HepG2 (cell line): Measurements from ENCODE around the gene SLC25A11. TPM values are rescaled to one million over a fixed set of nuclear protein-coding genes. Genes with fewer than 3 reads are reported as not detected.

Experiments
- AHR ChIP-seq: IDR thresholded peaks from 2 replicates; pipeline ENCODE4 v1.6.1; 2018; ENCODE audit warnings: missing genetic modification reagents, missing compliant biosample characterization
- E2F1 ChIP-seq: sonication (generic); formaldehyde crosslinking; IDR thresholded peaks from 2 replicates; pipeline ENCODE4 v1.5.0; 2020; ENCODE audit warnings: missing genetic modification reagents
- ETV5 ChIP-seq: IDR thresholded peaks from 2 replicates; pipeline ENCODE4 v1.6.1; 2018; ENCODE audit warnings: missing biosample characterization, missing genetic modification reagents, inconsistent platforms, borderline replicate concordance
- GATAD1 ChIP-seq: IDR thresholded peaks from 2 replicates; pipeline ENCODE4 v1.6.1; 2016; ENCODE audit warnings: missing genetic modification reagents, missing compliant biosample characterization
- GRHL1 ChIP-seq: sonication (generic); formaldehyde crosslinking; conservative IDR thresholded peaks from 2 replicates; pipeline ENCODE4 v1.8.0; 2022; ENCODE audit warnings: missing genetic modification reagents
- HBP1 ChIP-seq: IDR thresholded peaks from 2 replicates; pipeline ENCODE4 v1.6.1; 2016; ENCODE audit warnings: low read depth, control low read depth
- HHEX ChIP-seq: IDR thresholded peaks from 2 replicates; pipeline ENCODE4 v1.6.1; 2016; ENCODE audit warnings: control low read depth
- HMG20B ChIP-seq: conservative IDR thresholded peaks from 2 replicates; pipeline ENCODE4 v1.6.1; 2016; ENCODE audit warnings: missing genetic modification reagents, missing compliant biosample characterization
- IRF9 ChIP-seq: sonication (generic); formaldehyde crosslinking; IDR thresholded peaks from 2 replicates; pipeline ENCODE4 v1.8.0; 2022; ENCODE audit warnings: missing genetic modification reagents, mild to moderate bottlenecking, borderline replicate concordance
- KDM5A ChIP-seq: fragments of 200-600 bp; sonication (generic); IDR thresholded peaks from 2 replicates; pipeline ENCODE4 v1.7.0; 2018; ENCODE audit warnings: antibody characterized with exemption, mild to moderate bottlenecking, low read length, borderline replicate concordance
- KLF11 ChIP-seq: IDR thresholded peaks from 2 replicates; pipeline ENCODE4 v1.6.1; 2016; ENCODE audit warnings: missing compliant biosample characterization
- MAZ ChIP-seq, 2 experiments: sonication (generic) in 1 of 2; formaldehyde crosslinking in 1 of 2; IDR thresholded peaks; 2 replicates each; pipeline versions ENCODE4 v1.5.0 to v1.6.1; 2012 to 2020; ENCODE audit warnings: low read depth in 2 of 2, mild to moderate bottlenecking in 2 of 2, borderline replicate concordance in 1 of 2, improper control_type of control experiment in 1 of 2, low read length in 1 of 2, missing genetic modification reagents in 1 of 2, moderate library complexity in 1 of 2
- MXI1 ChIP-seq: IDR thresholded peaks from 3 replicates; pipeline ENCODE4 v1.6.1; 2012; ENCODE audit warnings: low read depth, low read length, inconsistent platforms, borderline replicate concordance
- NCOA2 ChIP-seq: sonication (generic); formaldehyde crosslinking; IDR thresholded peaks from 2 replicates; pipeline ENCODE4 v1.8.0; 2022; ENCODE audit warnings: inconsistent platforms
- POLR2A ChIP-seq, 2 experiments: IDR thresholded peaks; 2 replicates each; pipeline ENCODE4 v1.6.1; 2011; ENCODE audit warnings: low read depth in 2 of 2, low read length in 2 of 2, mild to moderate bottlenecking in 1 of 2, moderate library complexity in 1 of 2; ENCODE audit not compliant: insufficient read depth in 1 of 2
- POLR2AphosphoS2 ChIP-seq: IDR thresholded peaks from 2 replicates; pipeline ENCODE4 v1.6.1; 2011; ENCODE audit warnings: low read depth, low read length, improper control_type of control experiment
- PRPF4 ChIP-seq: fragments of 200-400 bp; formaldehyde crosslinking; IDR thresholded peaks from 2 replicates; pipeline ENCODE4 v1.6.1; 2016; ENCODE audit warnings: low read length, low read depth; ENCODE audit not compliant: poor library complexity, severe bottlenecking
- RAD21 ChIP-seq: fragments of 450-650 bp; formaldehyde crosslinking; IDR thresholded peaks from 2 replicates; pipeline ENCODE4 v1.5.0; 2020; ENCODE audit warnings: mild to moderate bottlenecking
- SIX1 ChIP-seq: sonication (generic); formaldehyde crosslinking; IDR thresholded peaks from 2 replicates; pipeline ENCODE4 v1.4.0; 2020; ENCODE audit warnings: missing genetic modification reagents, borderline replicate concordance
- SSRP1 ChIP-seq: IDR thresholded peaks from 2 replicates; pipeline ENCODE4 v1.6.1; 2016; ENCODE audit warnings: control low read depth
- ZNF280B ChIP-seq: sonication (generic); formaldehyde crosslinking; IDR thresholded peaks from 2 replicates; pipeline ENCODE4 v1.5.0; 2020; ENCODE audit warnings: missing genetic modification reagents, mild to moderate bottlenecking, borderline replicate concordance
- ZNF354B ChIP-seq: sonication (generic); formaldehyde crosslinking; IDR thresholded peaks from 2 replicates; pipeline ENCODE4 v1.8.0; 2022; ENCODE audit warnings: mild to moderate bottlenecking, missing genetic modification reagents
- ZNF7 ChIP-seq: IDR thresholded peaks from 2 replicates; pipeline ENCODE4 v1.6.1; 2016; ENCODE audit warnings: missing biosample characterization, missing genetic modification reagents
- ZNF75D ChIP-seq: sonication (generic); formaldehyde crosslinking; IDR thresholded peaks from 2 replicates; pipeline ENCODE4 v1.8.1; 2023; ENCODE audit warnings: missing genetic modification reagents, mild to moderate bottlenecking, borderline replicate concordance
- ZNF780A ChIP-seq: sonication (generic); formaldehyde crosslinking; IDR thresholded peaks from 2 replicates; pipeline ENCODE4 v1.8.0; 2022; ENCODE audit warnings: mild to moderate bottlenecking, missing genetic modification reagents, moderate library complexity
- ZSCAN21 ChIP-seq: sonication (generic); formaldehyde crosslinking; IDR thresholded peaks from 2 replicates; pipeline ENCODE4 v1.8.0; 2022; ENCODE audit warnings: mild to moderate bottlenecking, missing genetic modification reagents, moderate library complexity, borderline replicate concordance
- polyA plus RNA-seq, 8 experiments: library from polyadenylated mRNA; depleted of rRNA in 3 of 8; stranded (reverse) in 7 of 8; unstranded in 1 of 8; fragments of >200 nt; fragmentation: Illumina TruSeq in 4 of 8; extraction: Trizol in 4 of 8; gene quantifications; 2 replicates each; pipeline versions ENCODE4 v1.2.1 to v1.2.3, GENCODE V29; 2011 to 2016; ENCODE audit warnings: low read depth in 4 of 8, missing spikeins in 1 of 8, mixed read lengths in 1 of 8; ENCODE audit not compliant: insufficient read depth in 1 of 8
- total RNA-seq, 5 experiments: library from RNA; depleted of rRNA; stranded (reverse); fragments of >200 nt; fragmentation: Illumina TruSeq; extraction: Trizol; gene quantifications; 2 replicates each; pipeline ENCODE4 v1.2.3, GENCODE V29; 2016; ENCODE audit warnings: low read depth in 1 of 5

The SLC25A11 gene
- total and polyA plus RNA-seq, 2 of the 13 experiments (the other 11 are each of a cell fraction or from before 2014, with no cell fraction given) = 35.4 to 47.2 TPM

GRCh38 chr17:4948931-4949320 lies 9.1 kb upstream of the SLC25A11 start (continued):
- TF ChIP-seq ZSCAN21 (CRISPR knock-in tag) = no peak
- TF ChIP-seq PRPF4 = no peak
- no peak for TF ChIP-seq HMG20B (CRISPR knock-in tag)
- TF ChIP-seq E2F1 = no peak
- no peak for TF ChIP-seq SIX1 (CRISPR knock-in tag)
- TF ChIP-seq KLF11 (CRISPR knock-in tag) = no peak
- TF ChIP-seq ZNF280B (CRISPR knock-in tag) = no peak
- TF ChIP-seq ZNF354B (CRISPR knock-in tag) = no peak
- TF ChIP-seq ZNF7 (CRISPR knock-in tag) = no peak
- TF ChIP-seq HHEX = no peak
- TF ChIP-seq POLR2AphosphoS2 = no peak
- no peak for TF ChIP-seq NCOA2 (CRISPR knock-in tag)
- no peak for TF ChIP-seq AHR (CRISPR knock-in tag)
- TF ChIP-seq POLR2A (IDR thresholded peaks at IDR 0.05; ENCODE audit: insufficient read depth in 1 of 2, low read depth in 2 of 2, low read length in 2 of 2) = peak; percentile 50 to 64; a peak in 3 of 4 replicates
- TF ChIP-seq KDM5A = no peak
- no peak for TF ChIP-seq ZNF780A (CRISPR knock-in tag)
- peak; percentile 53; the same call in 1 of the 2 replicates for TF ChIP-seq HBP1 (CRISPR knock-in tag)
- TF ChIP-seq GRHL1 (CRISPR knock-in tag) = no peak
- peak; percentile 12; the same call in 1 of the 2 replicates for TF ChIP-seq ETV5 (CRISPR knock-in tag)
- 0 out of 2 replicates have a peak, but pooled peaks have one; percentile 32 for TF ChIP-seq SSRP1
- no peak for TF ChIP-seq GATAD1 (CRISPR knock-in tag)
- TF ChIP-seq RAD21 (CRISPR knock-in tag) = peak; percentile 30
- peak; percentile 49; the same call in 1 of the 3 replicates for TF ChIP-seq MXI1
- TF ChIP-seq ZNF75D (CRISPR knock-in tag) = no peak
- TF ChIP-seq IRF9 (CRISPR knock-in tag) = no peak
- TF ChIP-seq MAZ (IDR thresholded peaks at IDR 0.05; ENCODE audit: borderline replicate concordance, low read depth, low read length) = no peak
- peak; percentile 24; the same call in 1 of the 2 replicates for TF ChIP-seq MAZ (CRISPR knock-in tag; IDR thresholded peaks at IDR 0.05; ENCODE audit: low read depth)
